BLaER1 treated with 17β-estradiol and CSF1 and Interleukin-3, amounts not matched to agents 10 nM and 100 nM (cell line): ENCODE results near the gene HIVEP1.
A peak's percentile ranks its signal among the peaks of the same experiment; 100 is the strongest.

Source experiments
- H3K27ac ChIP-seq, 11 experiments: shearing (Covaris generic); formaldehyde crosslinking; 2 replicates each; pipeline ENCODE4 v1.8.1; 2022
- H3K27me3 ChIP-seq, 11 experiments: shearing (Covaris generic); formaldehyde crosslinking; 2 replicates each; pipeline ENCODE4 v1.8.1; 2022
- H3K36me3 ChIP-seq, 11 experiments: shearing (Covaris generic); formaldehyde crosslinking; 2 replicates each; pipeline ENCODE4 v1.8.1; 2022
- H3K4me1 ChIP-seq, 10 experiments: shearing (Covaris generic); formaldehyde crosslinking; 2 replicates each; pipeline ENCODE4 v1.8.1; 2022
- H3K4me2 ChIP-seq, 11 experiments: shearing (Covaris generic); formaldehyde crosslinking; 2 replicates each; pipeline ENCODE4 v1.8.1; 2022
- H3K4me3 ChIP-seq, 10 experiments: shearing (Covaris generic); formaldehyde crosslinking; 2 replicates each; pipeline ENCODE4 v1.8.1; 2022
- H3K9ac ChIP-seq, 11 experiments: shearing (Covaris generic); formaldehyde crosslinking; 2 replicates each; pipeline ENCODE4 v1.8.1; 2022
- H3K9me3 ChIP-seq, 11 experiments: shearing (Covaris generic); formaldehyde crosslinking; replicated peaks in 1 of 11; 2 replicates each; pipeline ENCODE4 v1.8.1; 2022
- H4K20me1 ChIP-seq, 11 experiments: shearing (Covaris generic); formaldehyde crosslinking; 2 replicates each; pipeline ENCODE4 v1.8.1; 2022
- Cebpa-rat ChIP-seq, 11 experiments: shearing (Covaris generic); IDR thresholded peaks; 2 replicates each; pipeline ENCODE4 v1.8.1; 2022

Gene HIVEP1

GRCh38 chr6:12012038-12012557, at the start of gene HIVEP1:
Gene HIVEP1, plus strand, starts transcription at chr6:12012312. Its CDS starts 3,317 bp downstream, at chr6:12015629.
- Histone ChIP-seq H3K4me1 (peaks cover 27 to 44% (median 32%) of the 10 kb centered on the region in 10 experiments), H3K27ac (peak within 1 kb of the TSS; percentile 83 to 100 (median 95)), H3K9ac (peak within 1 kb of the TSS; percentile 87 to 99 (median 94)), H3K9me3 (peaks cover under 1 to 6% (median 4%) of the 10 kb centered on the region in 11 experiments; a peak in 20 of 22 replicates), H3K4me3 (peak within 1 kb of the TSS; percentile 75 to 92 (median 82)), H3K36me3 (peaks cover 8 to 27% (median 15%) of the 10 kb centered on the region in 11 experiments), H4K20me1 (peaks cover 0 to 22% (median 8%) of the 10 kb centered on the region in 11 experiments; a peak in 7 of 22 replicates), H3K27me3 (no peaks in the 10 kb centered on the region), H3K4me2 (peak within 1 kb of the TSS; percentile 82 to 96 (median 89))
- no peak for TF ChIP-seq Cebpa-rat (IDR thresholded peaks at IDR 0.05)

DNA sequence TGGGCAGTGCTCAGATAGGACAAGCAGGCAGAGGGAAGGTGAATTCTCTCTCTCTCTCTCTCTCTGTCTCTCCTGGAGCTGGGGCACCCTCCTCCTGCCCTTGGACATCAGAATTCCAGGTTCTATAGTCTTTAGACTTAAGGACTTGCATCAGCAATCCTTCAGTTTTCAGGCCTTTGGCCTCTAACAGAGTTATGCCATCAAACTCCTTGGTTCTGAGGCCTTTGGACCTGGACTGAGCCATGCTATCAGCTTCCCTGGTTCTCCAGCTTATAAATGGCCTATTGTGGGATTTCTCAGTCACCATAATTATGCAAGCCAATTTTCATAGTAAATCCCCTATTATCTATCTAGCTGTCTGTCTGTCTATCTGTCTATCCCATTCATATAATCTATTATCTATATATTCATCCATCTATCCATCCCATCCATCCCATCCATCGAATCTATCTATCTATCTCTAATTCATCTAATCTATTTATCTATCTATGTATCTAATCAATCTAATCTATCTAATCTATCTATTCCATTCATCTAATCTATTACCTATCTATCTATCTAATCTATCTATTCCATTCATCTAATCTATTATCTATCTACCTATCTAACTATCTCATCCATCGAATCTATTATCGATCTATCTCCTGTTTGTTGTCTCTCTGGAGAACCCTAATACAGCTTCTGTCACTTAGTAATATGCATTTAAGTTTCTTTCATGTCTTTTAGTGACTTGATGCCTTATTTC, 48.2 kb upstream of the HIVEP1 start:
- no peak for TF ChIP-seq Cebpa-rat (IDR thresholded peaks at IDR 0.05)
- no peak overlapping the region for H3K9ac ChIP-seq

DNA sequence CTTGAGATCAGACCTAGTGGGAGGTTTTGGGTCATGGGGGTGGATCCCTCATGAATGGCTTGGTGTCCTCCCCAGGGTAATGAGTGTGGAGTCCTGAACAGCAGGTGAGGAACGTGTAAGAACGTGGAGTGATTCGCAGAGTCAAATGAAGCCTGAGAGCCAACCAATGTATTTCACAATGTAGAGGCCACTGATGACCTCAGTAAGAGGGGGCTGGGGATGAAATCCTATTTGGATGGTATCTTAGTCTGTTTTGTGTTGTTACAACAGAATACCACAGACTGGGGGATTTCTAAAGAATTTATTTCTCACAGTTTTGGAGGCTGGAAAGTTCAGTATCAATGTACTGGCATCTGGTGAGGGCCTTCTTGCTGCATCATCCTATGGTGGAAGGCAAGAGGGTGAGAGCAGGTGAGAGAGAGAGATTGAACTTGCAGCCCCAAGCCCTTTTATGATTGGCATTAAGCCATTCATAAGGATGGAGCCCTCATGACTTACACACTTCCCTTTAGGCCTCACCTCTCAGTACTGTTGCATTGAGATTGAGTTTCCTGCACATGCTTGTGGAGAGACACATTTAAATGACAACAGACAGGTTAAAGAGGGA, 47.3 kb upstream of the HIVEP1 start:
- Histone ChIP-seq H3K4me1 (peaks cover 0 to 11% (median 7%) of the 10 kb centered on the region in 10 experiments; a peak in 12 of 20 replicates), H3K27me3 (no peaks in the 10 kb centered on the region), H3K27ac (no peak overlapping the region), H3K4me2 (0 out of 22 replicates have a peak overlapping the region, but pooled peaks of 1 of the 11 experiments have one; percentile 13), H3K9ac (no peak overlapping the region), H3K36me3 (no peaks in the 10 kb centered on the region), H3K9me3 (no peaks in the 10 kb centered on the region), H3K4me3 (no peak overlapping the region), H4K20me1 (no peaks in the 10 kb centered on the region)
- TF ChIP-seq Cebpa-rat (IDR thresholded peaks at IDR 0.05) = no peak

More for the DNA sequence above, 48.2 kb upstream of the HIVEP1 start:
- Histone ChIP-seq H3K4me3 (no peak overlapping the region), H3K27me3 (no peaks in the 10 kb centered on the region), H4K20me1 (no peaks in the 10 kb centered on the region), H3K27ac (no peak overlapping the region), H3K36me3 (no peaks in the 10 kb centered on the region), H3K4me1 (peaks cover 0 to 11% (median 7%) of the 10 kb centered on the region in 10 experiments; a peak in 12 of 20 replicates), H3K9me3 (no peaks in the 10 kb centered on the region), H3K4me2 (no peak overlapping the region)

- H3K27ac ChIP-seq = no peak overlapping the region
- H3K4me3 ChIP-seq = no peak overlapping the region
- no peaks in the 10 kb centered on the region for H3K36me3 ChIP-seq
- H3K9me3 ChIP-seq = no peaks in the 10 kb centered on the region
- H4K20me1 ChIP-seq = no peaks in the 10 kb centered on the region
- no peaks in the 10 kb centered on the region for H3K27me3 ChIP-seq
- no peak for TF ChIP-seq Cebpa-rat (IDR thresholded peaks at IDR 0.05)
- peaks cover 0 to 11% (median 7%) of the 10 kb centered on the region in 10 experiments; a peak in 12 of 20 replicates for H3K4me1 ChIP-seq
- 0 out of 22 replicates have a peak overlapping the region, but pooled peaks of 1 of the 11 experiments have one; percentile 13 for H3K4me2 ChIP-seq
- H3K9ac ChIP-seq = no peak overlapping the region
Observed at GRCh38 chr6:11965499-11965898, 46.6 kb upstream of the HIVEP1 start.

- Histone ChIP-seq H3K9me3 (no peaks in the 10 kb centered on the region), H3K27ac (no peak overlapping the region), H3K4me1 (peaks cover 0 to 11% (median 7%) of the 10 kb centered on the region in 10 experiments; a peak in 12 of 20 replicates), H3K36me3 (no peaks in the 10 kb centered on the region), H3K4me2 (peak overlapping the region in 9 of 11 experiments; percentile 5 to 58 (median 30); a peak in 13 of 22 replicates), H3K4me3 (no peak overlapping the region), H3K27me3 (no peaks in the 10 kb centered on the region), H3K9ac (no peak overlapping the region), H4K20me1 (no peaks in the 10 kb centered on the region)
- no peak for TF ChIP-seq Cebpa-rat (IDR thresholded peaks at IDR 0.05)
Observed at GRCh38 chr6:11968241-11968806, 43.8 kb upstream of the HIVEP1 start.

GRCh38 chr6:11969092-11969491, 43.0 kb upstream of the HIVEP1 start:
- no peak overlapping the region for H3K27ac ChIP-seq
- no peak overlapping the region for H3K4me3 ChIP-seq

DNA sequence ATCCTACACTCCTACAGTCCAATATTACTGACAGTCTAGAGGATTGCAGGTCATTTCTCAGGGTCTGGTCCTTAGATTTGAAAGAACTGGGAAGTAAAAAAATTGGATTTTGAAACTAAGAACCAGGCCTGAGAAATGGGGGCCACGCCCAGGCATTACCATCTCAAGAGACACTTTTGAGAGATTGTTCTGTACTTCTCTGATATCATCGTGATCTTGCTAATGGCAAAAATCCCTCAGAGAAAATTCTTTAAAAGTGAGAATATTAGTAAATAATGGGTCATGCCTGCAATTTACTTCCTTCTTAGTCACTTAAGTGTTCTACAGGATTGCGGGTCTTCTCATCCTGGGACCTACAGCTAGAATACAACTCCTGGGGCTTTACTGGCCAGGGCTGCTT, 42.0 kb upstream of the HIVEP1 start:
- no peak overlapping the region for H3K9ac ChIP-seq
- no peaks in the 10 kb centered on the region for H4K20me1 ChIP-seq
- H3K27me3 ChIP-seq = no peaks in the 10 kb centered on the region
- H3K9me3 ChIP-seq = no peaks in the 10 kb centered on the region
- H3K4me2 ChIP-seq = no peak overlapping the region
- no peak overlapping the region for H3K4me3 ChIP-seq
- no peaks in the 10 kb centered on the region for H3K36me3 ChIP-seq
- no peak overlapping the region for H3K27ac ChIP-seq
- peaks cover 3 to 15% (median 11%) of the 10 kb centered on the region in 10 experiments; a peak in 19 of 20 replicates for H3K4me1 ChIP-seq
- TF ChIP-seq Cebpa-rat (IDR thresholded peaks at IDR 0.05) = no peak

More at GRCh38 chr6:11969092-11969491, 43.0 kb upstream of the HIVEP1 start:
- peaks cover 0 to 11% (median 7%) of the 10 kb centered on the region in 10 experiments; a peak in 12 of 20 replicates for H3K4me1 ChIP-seq
- H3K9ac ChIP-seq = no peak overlapping the region
- no peak overlapping the region for H3K4me2 ChIP-seq
- no peaks in the 10 kb centered on the region for H3K9me3 ChIP-seq
- no peak for TF ChIP-seq Cebpa-rat (IDR thresholded peaks at IDR 0.05)
- no peaks in the 10 kb centered on the region for H3K36me3 ChIP-seq
- no peaks in the 10 kb centered on the region for H4K20me1 ChIP-seq
- H3K27me3 ChIP-seq = no peaks in the 10 kb centered on the region

- Histone ChIP-seq H3K36me3 (no peaks in the 10 kb centered on the region), H3K4me2 (no peak overlapping the region), H4K20me1 (no peaks in the 10 kb centered on the region), H3K9me3 (no peaks in the 10 kb centered on the region), H3K27ac (no peak overlapping the region), H3K27me3 (no peaks in the 10 kb centered on the region), H3K4me1 (peaks cover 13 to 24% (median 21%) of the 10 kb centered on the region in 10 experiments), H3K4me3 (no peak overlapping the region), H3K9ac (no peak overlapping the region)
- no peak for TF ChIP-seq Cebpa-rat (IDR thresholded peaks at IDR 0.05)
Observed at GRCh38 chr6:11971154-11971553, 41.0 kb upstream of the HIVEP1 start.

- H3K9ac ChIP-seq = no peak overlapping the region
- peaks cover 22 to 30% (median 27%) of the 10 kb centered on the region in 10 experiments for H3K4me1 ChIP-seq
- H3K9me3 ChIP-seq = no peaks in the 10 kb centered on the region
- H3K27ac ChIP-seq = peak overlapping the region in 5 of 11 experiments; percentile 15 to 69 (median 41); a peak in 7 of 22 replicates
- H4K20me1 ChIP-seq = no peaks in the 10 kb centered on the region
- no peaks in the 10 kb centered on the region for H3K27me3 ChIP-seq
- H3K4me3 ChIP-seq = no peak overlapping the region
- TF ChIP-seq Cebpa-rat (IDR thresholded peaks at IDR 0.05) = no peak
- H3K4me2 ChIP-seq = 0 out of 22 replicates have a peak overlapping the region, but pooled peaks of 1 of the 11 experiments have one; percentile 18
- no peaks in the 10 kb centered on the region for H3K36me3 ChIP-seq
Observed at GRCh38 chr6:11972270-11972669, 39.8 kb upstream of the HIVEP1 start.
